NCI-H226 (cell line): ENCODE data around the gene PSTPIP2.
"Not testable (repeated sequence)": the region's sequence is repeated elsewhere in the genome, so short reads cannot be mapped to it uniquely, and the experiment has no call there.

Experiments used
- DNase-seq: peaks from one replicate; pipeline ENCODE4 v3.0.0-alpha.2; 2015

PSTPIP2 gene

GRCh38 chr18:46069524-46069923 lies 2.5 kb downstream of the PSTPIP2 start:
- DNase-seq = no peak

- DNase-seq = no peak
These were observed 3.3 kb downstream of the PSTPIP2 start for GRCh38 chr18:46068763-46069162.

- DNase-seq = no peak
These were observed 4.5 kb downstream of the PSTPIP2 start for GRCh38 chr18:46067438-46068007.

GRCh38 chr18:46062781-46063180 lies 9.3 kb downstream of the PSTPIP2 start:
- DNase-seq = no peak

- DNase-seq = no peak
These were observed 10.3 kb downstream of the PSTPIP2 start for GRCh38 chr18:46061796-46062195.

DNA sequence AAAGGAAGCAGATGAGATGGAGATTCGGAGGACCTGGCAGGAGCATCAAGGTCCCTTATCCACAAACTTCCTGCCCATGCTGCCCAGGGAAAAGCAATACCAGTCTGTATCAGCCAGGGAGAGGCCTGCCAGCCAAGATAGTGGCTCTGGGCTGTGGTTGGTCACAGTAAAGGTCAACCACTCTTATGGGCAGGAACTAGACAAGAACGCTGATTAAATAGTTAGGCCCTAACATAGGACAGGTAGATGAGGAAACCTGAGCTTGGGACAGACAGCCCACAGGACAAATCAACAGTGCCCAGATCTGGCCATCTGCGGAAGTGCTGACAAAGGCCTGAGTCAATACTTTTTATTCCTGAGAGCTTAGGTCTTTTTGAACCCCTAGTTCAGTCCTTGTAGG lies 10.7 kb downstream of the PSTPIP2 start:
- no peak for DNase-seq

DNA sequence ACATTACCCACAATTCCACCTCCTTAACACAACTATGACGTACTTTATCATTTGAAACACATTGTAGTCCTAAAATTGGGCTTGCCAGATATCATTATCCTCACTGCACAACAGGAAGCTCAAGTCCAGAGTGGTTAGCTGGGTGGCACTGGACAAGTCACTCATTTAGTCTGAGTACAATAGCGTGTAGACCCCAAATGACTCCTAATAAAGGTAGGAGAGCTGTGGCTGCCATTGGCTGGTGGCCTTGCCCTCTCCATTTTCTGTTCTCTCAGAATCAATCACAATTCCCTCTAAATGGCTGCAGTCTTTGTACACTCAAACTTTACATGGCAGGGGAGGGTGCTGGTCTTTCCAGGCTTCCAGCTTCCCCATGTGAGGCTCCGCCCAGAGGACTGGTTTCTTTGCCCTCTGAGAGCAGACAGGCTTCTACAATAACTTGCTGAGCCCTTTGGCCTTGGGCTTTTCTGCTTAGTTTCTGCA lies 11.7 kb downstream of the PSTPIP2 start:
- no peak for DNase-seq

DNA sequence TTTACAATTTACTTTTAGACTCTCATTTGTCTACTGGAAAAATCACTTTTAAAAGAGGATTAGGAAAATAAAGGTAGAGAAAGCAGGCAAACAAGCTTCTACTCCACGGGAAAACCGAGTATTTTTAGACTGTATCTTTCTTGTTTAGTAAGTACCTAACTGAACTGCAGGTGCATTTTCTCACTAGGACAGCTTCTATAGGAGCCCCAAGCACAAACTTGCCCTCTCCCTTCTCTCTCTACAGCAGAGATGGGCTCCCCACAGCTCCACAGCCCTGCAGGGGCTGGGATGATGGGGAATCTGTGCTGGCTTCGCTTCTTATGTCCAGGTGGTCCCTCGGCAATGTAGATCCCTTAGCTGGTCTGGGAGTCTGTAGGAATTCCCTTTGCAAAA lies 16.2 kb downstream of the PSTPIP2 start:
- DNase-seq = no peak

DNA sequence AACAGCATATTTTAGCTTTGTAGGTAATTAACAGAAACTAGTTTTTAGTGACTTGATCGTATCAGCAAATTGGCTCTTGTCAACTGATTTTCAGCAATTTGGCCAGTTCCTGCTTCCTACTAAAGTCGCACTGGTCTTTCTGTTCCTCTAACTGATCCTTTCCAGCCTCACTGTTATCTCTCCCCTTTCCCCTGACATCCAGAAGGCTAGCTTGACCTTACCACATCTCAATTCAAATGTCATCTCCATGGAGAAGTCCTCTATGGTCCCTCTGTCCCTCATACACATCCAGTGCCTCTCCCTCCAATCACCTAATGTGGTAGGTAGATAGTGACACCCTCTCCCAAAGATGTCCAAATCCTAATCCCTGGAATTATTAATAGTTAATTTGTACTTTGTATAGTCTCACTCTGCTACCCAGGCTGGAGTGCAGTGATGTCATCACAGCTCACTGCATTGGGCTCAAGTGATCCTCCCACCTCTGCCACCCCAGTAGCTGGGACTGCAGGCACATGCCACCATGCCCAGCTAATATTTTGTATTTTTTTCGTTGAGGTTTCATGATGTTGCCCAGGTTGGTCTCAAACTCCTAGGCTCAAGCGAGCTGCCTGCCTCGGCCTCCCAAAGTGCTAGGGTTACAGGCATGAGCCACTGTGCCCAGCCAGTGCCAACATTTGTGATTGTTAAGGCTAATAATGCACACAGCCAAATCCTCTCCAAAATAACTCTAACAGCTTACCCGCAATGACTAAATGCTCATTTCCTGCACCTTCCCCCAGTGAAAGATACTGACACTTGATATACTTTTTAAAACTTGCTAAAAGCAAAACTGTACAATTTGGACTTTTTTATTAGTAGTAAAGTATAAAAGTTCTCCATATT lies 16.9 kb downstream of the PSTPIP2 start:
- no peak for DNase-seq

- no peak for DNase-seq
These were observed 18.5 kb downstream of the PSTPIP2 start for GRCh38 chr18:46053368-46054095.

GRCh38 chr18:46051731-46052461 lies 20.2 kb downstream of the PSTPIP2 start:
- DNase-seq = peak; percentile 50

- no peak for DNase-seq
These were observed 21.8 kb downstream of the PSTPIP2 start for GRCh38 chr18:46050268-46050667.

DNA sequence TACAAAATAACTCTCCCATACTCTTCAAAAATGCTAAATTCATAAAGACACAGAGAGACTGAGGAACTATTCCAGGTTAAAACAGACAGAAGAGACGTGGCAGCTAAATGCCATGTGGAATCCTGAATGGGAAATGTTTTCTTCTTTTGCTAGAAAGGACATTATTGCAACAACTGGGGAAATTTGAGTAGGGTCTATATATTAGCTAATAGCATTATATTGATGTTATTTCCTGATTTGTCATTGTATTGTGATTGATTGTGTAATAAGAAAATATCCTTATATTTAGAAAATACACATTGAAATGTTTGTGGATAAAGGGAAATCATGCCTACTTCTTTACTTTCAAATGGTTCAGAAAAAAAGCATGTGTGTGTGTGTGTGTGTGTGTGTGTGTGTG lies 23.4 kb downstream of the PSTPIP2 start:
- no peak for DNase-seq

DNA sequence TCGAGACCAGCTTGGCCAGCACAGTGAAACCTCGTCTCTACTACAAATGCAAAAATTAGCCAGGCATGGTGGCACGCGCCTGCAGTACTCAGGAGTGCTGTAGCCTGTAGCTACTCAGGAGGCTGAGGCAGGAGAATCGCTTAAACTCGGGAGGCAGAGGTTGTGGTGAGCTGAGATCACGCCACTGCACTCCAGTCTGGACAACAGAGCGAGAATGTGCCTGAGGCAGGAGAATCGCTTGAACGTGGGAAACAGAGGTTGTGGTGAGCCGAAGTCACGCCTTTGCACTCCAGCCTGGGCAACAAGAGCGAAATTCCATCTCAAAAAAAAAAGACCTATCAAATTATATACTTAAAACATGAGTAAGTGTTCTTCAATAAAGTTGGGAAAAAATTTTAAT lies 24.7 kb downstream of the PSTPIP2 start:
- DNase-seq = not testable (repeated sequence)

DNA sequence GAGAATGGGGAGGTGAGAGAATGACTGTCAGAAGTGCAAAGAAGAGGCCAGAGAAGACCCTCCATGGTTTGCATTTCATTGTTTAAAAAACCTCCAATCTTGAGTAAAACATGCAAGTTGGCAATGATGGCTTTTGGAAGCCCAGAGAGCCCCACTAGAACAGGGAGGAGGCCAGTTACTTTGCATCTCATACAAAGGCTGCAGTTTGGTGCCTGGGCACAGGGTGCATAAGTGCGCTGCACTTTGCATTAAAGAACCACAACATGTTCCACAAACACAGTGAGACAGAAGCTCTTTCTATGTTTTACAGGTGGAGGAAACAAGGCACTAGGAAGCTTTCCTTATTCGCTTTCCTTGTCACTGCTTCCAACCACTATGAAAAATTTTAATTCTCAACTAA lies 25.4 kb downstream of the PSTPIP2 start:
- no peak for DNase-seq

DNA sequence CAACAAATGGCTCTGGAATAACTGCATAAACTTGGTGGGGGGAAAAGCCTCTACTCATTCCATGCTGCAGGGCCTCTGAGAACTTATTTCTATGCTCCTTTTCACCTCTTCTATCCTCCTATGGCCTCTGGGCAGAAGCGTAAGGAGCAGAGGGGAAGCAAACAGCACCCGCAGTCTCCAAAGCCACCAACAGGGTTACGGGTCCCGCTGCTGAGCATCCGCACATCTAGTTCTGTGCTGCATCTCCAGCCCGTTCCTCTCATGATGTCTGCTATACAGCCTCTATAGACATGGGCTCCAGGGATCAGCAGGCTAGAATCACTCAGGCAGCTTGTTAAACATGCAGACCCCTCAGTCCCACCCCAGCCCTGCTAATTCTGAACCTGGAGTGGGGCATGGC lies 25.9 kb downstream of the PSTPIP2 start:
- DNase-seq = no peak

DNA sequence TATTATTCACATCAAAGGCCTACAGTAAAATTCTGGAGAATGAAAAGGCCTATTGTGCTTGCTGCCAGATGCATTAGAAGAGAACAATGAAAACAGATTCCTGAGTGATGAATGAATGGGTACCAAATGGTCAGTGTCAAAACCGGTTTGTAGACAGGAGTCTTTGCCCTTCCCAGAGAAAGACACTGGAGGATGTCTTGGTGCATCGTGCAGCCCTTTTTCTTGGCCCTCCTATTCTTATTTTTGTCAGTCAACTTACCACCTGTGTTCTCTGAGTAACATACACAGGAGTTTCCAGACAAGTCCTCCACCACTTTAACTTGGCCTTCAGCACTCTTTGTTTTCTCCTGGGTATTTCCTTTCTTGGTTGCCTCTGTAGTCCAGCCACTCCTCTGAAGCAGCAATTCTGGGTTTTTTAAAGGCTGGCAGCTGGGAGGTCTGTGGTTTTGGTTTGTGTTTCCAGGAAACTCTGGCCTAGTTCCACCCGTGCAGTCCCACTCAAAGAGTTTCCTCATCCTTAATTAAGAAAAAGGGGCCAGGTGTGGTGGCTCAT lies 29.4 kb downstream of the PSTPIP2 start:
- peak; percentile 6 for DNase-seq

GRCh38 chr18:46040747-46041104 lies 31.3 kb downstream of the PSTPIP2 start:
- no peak for DNase-seq

- no peak for DNase-seq
These were observed 31.9 kb downstream of the PSTPIP2 start for GRCh38 chr18:46040033-46040746.

- DNase-seq = no peak
These were observed 34.4 kb downstream of the PSTPIP2 start for GRCh38 chr18:46037512-46038305.
